Measurements from ENCODE around the gene AIG1.

GRCh38 chr6:143111443-143111842 lies 50.8 kb downstream of the AIG1 start:
- TF ChIP-seq CTCF (IDR thresholded peaks at IDR 0.05; ENCODE audit: poor library complexity, severe bottlenecking), result no peak
- no peak for TF ChIP-seq EP300 (conservative IDR thresholded peaks at IDR 0.05; ENCODE audit: poor library complexity, severe bottlenecking)
- TF ChIP-seq MXI1 (conservative IDR thresholded peaks at IDR 0.05; ENCODE audit: poor library complexity, severe bottlenecking), result no peak
- no peak for TF ChIP-seq TAF1 (IDR thresholded peaks at IDR 0.05; ENCODE audit: low read depth)
- TF ChIP-seq EZH2 (IDR thresholded peaks at IDR 0.05; ENCODE audit: borderline replicate concordance, insufficient read depth, low read length, poor library complexity, severe bottlenecking), result no peak
- no peak for TF ChIP-seq POLR2AphosphoS5 (IDR thresholded peaks at IDR 0.05)
- TF ChIP-seq RAD21 (conservative IDR thresholded peaks at IDR 0.05), result no peak
- no peak for TF ChIP-seq SMC3 (conservative IDR thresholded peaks at IDR 0.05; ENCODE audit: poor library complexity)
